Uterus (tissue), 2 donors: ENCODE results near the gene GALNT9.
"Not testable (repeated sequence)": the region's sequence is repeated elsewhere in the genome, so short reads cannot be mapped to it uniquely, and the experiment has no call there.

Source experiments
- CTCF ChIP-seq, 4 experiments: fragments of 200-600 bp in 2 of 4; fragments of 450-650 bp in 2 of 4; sonication (generic) in 2 of 4; IDR thresholded peaks; one replicate each; pipeline ENCODE4 v1.5.1; 2016 to 2019; ENCODE audit warnings: antibody characterized with exemption in 4 of 4, mild to moderate bottlenecking in 2 of 4, moderate library complexity in 1 of 4
- POLR2A ChIP-seq, 2 donors: fragments of 450-650 bp; IDR thresholded peaks; one replicate each; pipeline ENCODE4 v1.6.1; 2016; ENCODE audit warnings: antibody characterized with exemption in 2 of 2, mild to moderate bottlenecking in 1 of 2, moderate library complexity in 1 of 2

GRCh38 chr12:132304866-132305265 is 24.5 kb downstream of the GALNT9 start:
- not testable (repeated sequence) for TF ChIP-seq POLR2A, CTCF (IDR thresholded peaks at IDR 0.05)
